Measurements from ENCODE around the gene MCL1.
"Not testable (repeated sequence)": the region's sequence is repeated elsewhere in the genome, so short reads cannot be mapped to it uniquely, and the experiment has no call there.

Gene MCL1

DNA sequence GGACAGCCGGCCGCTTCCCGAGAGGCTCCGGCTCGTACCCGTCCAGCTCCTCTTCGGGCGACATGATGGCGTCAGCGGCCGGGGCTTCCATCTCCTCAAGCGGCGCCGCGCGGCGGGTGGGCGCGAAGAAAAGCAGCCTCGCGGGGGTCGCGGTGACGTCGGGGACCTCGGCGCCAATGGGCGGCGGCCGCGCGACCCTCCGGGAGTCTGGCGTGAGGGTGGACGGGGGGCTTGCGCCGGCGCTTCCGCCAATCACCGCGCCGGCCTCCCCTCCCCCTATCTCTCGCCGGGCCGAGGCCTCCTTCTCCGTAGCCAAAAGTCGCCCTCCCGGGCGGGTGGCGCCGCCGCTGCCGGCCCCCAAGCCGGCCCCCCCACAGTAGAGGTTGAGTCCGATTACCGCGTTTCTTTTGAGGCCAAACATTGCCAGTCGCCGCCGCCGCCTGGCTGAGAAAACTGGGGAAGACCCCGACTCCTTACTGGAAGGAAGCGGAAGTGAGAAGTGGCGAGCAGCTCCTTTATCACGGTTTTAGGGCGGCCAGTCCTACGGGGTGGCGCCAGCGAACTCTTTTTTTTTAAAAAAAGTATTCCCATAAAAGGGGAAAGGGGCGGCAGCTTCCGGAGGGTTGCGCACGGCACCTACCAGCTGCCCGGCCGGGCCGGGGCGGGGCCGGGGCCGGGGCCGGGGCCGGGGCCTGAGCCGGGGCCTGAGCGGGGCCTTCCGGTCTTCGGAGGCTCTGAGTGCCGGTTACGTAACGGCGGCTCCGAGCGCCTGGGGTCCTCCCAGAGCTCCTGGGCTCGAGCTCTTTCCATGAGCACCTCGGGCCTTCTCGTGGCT, at the start of gene MCL1:
TSS of gene MCL1 (minus strand) at position 501 of the 835 bp plus-strand sequence. CDS start at position 421, 80 bp downstream.
- H3K4me3 ChIP-seq (ENCODE audit: low read length): peak within 1 kb of the TSS; percentile 98
- H3K27me3 ChIP-seq (ENCODE audit: insufficient read depth, low read length): no peaks in the 10 kb centered on the region
- H3K4me1 ChIP-seq (ENCODE audit: insufficient read depth, low read length): peaks cover 25% of the 10 kb centered on the region; the same call in 1 of the 2 replicates
- no peaks in the 10 kb centered on the region; the same call in 1 of the 2 replicates for H3K9me3 ChIP-seq (ENCODE audit: insufficient read depth, low read depth, low read length)
- peak within 1 kb of the TSS; percentile 99 for H3K9ac ChIP-seq (ENCODE audit: low read depth, low read length)
- peak within 1 kb of the TSS; percentile 98 for H3K27ac ChIP-seq (ENCODE audit: low read length)
- peaks cover 46% of the 10 kb centered on the region for H3K36me3 ChIP-seq (ENCODE audit: insufficient read depth, low read depth, low read length)

DNA sequence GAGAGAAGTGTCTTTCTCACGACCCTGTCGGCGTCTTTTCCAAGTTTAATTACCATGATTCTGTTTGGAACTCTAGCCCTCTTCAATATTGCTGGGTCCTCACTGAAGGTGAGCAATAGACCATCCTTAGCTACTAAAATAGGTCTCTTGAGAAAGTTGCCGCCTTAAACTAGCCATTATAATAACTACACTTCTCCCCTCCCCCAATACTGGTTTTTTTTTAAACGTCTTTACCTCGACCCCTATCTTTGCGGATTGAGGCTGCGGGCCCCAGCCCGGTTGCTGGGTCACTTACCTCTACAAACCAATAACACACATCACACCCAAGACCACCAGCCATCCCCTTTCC, 49.3 kb upstream of the MCL1 start:
- Histone ChIP-seq H3K4me3 (ENCODE audit: low read length) (peak overlapping the region; percentile 93), H3K27ac (ENCODE audit: low read length) (peak overlapping the region; percentile 55), H3K9ac (ENCODE audit: low read depth, low read length) (peak overlapping the region; percentile 93), H3K4me1 (ENCODE audit: insufficient read depth, low read length) (peaks cover 4% of the 10 kb centered on the region; the same call in 1 of the 2 replicates), H3K36me3 (ENCODE audit: insufficient read depth, low read depth, low read length) (peaks cover 44% of the 10 kb centered on the region), H3K27me3 (ENCODE audit: insufficient read depth, low read length) (no peaks in the 10 kb centered on the region), H3K9me3 (ENCODE audit: insufficient read depth, low read depth, low read length) (no peaks in the 10 kb centered on the region)

DNA sequence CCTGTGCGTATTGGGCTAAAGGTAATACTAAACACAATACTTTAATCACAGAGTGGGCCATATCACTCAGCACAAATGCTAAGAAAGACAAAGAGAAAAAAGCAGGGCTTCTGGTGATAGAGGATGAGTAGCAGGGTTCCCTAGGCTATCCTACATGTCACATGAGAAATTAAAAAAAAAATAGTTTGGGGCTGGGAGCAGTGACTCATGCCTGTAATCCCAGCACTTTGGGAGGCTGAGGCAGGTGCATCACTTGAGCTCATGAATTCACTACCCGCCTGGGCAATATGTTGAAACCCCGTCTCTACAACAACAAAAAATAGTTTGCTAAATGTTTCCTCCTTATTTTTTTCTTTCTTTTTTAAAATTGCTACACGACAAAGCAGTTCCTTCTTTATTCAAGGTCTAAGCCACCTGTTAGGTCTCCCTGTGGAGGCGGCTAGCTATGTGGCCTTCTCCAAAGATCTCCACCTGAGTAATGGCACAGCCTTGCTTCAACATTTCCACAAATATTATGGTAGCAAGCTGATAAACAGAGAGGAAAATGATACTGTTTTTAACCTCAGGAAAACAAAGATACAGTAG, 48.5 kb upstream of the MCL1 start:
- Histone ChIP-seq H3K9ac (ENCODE audit: low read depth, low read length) (peak overlapping the region; percentile 93), H3K4me1 (ENCODE audit: insufficient read depth, low read length) (peaks cover 4% of the 10 kb centered on the region; the same call in 1 of the 2 replicates), H3K27me3 (ENCODE audit: insufficient read depth, low read length) (no peaks in the 10 kb centered on the region), H3K9me3 (ENCODE audit: insufficient read depth, low read depth, low read length) (no peaks in the 10 kb centered on the region), H3K27ac (ENCODE audit: low read length) (peak overlapping the region; percentile 55), H3K4me3 (ENCODE audit: low read length) (peak overlapping the region; percentile 93), H3K36me3 (ENCODE audit: insufficient read depth, low read depth, low read length) (peaks cover 51% of the 10 kb centered on the region)

DNA sequence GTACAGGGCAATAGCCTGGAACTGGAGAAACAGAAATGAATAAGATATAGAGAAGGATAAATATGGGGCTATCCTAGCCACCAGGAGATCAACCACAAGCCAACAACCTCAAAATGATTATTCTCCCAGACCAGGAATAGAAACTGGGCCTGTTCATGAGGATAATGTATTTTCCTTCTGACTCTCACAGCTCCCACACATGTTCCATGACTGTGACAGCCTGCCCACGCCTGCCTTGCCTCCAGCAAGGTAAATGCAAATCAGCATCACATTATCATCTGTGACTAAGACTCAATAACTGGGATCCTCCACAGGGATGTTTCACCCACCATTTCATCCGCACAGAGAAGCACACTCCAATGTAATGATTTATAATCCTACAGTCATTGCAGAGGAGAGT, 46.7 kb upstream of the MCL1 start:
- no peak overlapping the region for H3K4me3 ChIP-seq (ENCODE audit: low read length)
- no peak overlapping the region for H3K27ac ChIP-seq (ENCODE audit: low read length)
- no peaks in the 10 kb centered on the region for H3K9me3 ChIP-seq (ENCODE audit: insufficient read depth, low read depth, low read length)
- peaks cover 4% of the 10 kb centered on the region; the same call in 1 of the 2 replicates for H3K4me1 ChIP-seq (ENCODE audit: insufficient read depth, low read length)
- H3K36me3 ChIP-seq (ENCODE audit: insufficient read depth, low read depth, low read length): peaks cover 68% of the 10 kb centered on the region
- H3K27me3 ChIP-seq (ENCODE audit: insufficient read depth, low read length): no peaks in the 10 kb centered on the region
- H3K9ac ChIP-seq (ENCODE audit: low read depth, low read length): no peak overlapping the region

DNA sequence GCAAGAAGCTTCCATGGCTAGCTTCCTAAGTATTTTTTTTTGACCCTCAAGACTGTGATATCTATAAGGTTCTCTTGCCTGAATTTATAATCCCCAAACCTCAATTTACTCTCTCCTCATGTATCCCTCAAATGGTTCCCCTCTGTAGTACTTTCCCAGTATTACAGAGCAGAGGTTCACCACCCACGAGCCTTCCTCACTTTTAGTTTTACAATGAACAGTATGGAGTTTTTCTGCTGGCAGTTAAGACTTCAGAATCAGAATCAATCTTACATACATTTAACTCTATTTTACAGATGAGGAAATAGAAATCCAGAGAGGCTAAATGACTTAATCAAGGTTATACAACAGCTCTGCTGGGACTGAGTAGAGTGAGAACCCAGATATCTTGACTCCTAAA, 45.1 kb upstream of the MCL1 start:
- not testable (repeated sequence) for H3K4me3 ChIP-seq (ENCODE audit: low read length); H3K27me3 ChIP-seq (ENCODE audit: insufficient read depth, low read length); H3K9me3 ChIP-seq (ENCODE audit: insufficient read depth, low read depth, low read length); H3K27ac ChIP-seq (ENCODE audit: low read length); H3K4me1 ChIP-seq (ENCODE audit: insufficient read depth, low read length); H3K9ac ChIP-seq (ENCODE audit: low read depth, low read length)
- peaks cover 84% of the 10 kb centered on the region for H3K36me3 ChIP-seq (ENCODE audit: insufficient read depth, low read depth, low read length)

DNA sequence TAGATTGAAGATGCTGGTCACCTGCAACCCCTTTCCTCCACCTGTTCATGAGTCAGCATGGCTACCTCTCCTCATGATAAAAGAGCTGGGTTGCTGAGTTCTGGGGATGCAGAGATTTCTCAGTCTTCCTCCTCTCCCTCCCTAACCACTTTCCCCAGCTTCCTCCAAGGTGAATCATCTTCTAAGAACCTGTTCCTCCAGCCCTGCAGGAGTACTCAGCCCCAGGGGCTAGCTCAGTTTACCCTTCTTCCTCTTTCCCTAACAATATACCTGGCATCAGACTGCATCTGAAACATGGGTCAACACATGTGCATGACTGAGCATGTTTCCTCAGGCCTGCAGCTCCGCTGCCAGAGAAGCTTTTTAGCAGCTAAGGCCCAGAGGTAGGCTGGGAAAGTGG, 44.7 kb upstream of the MCL1 start:
- H3K4me1 ChIP-seq (ENCODE audit: insufficient read depth, low read length); H3K27ac ChIP-seq (ENCODE audit: low read length); H3K9ac ChIP-seq (ENCODE audit: low read depth, low read length); H3K9me3 ChIP-seq (ENCODE audit: insufficient read depth, low read depth, low read length); H3K4me3 ChIP-seq (ENCODE audit: low read length); H3K27me3 ChIP-seq (ENCODE audit: insufficient read depth, low read length): not testable (repeated sequence)
- H3K36me3 ChIP-seq (ENCODE audit: insufficient read depth, low read depth, low read length): peaks cover 88% of the 10 kb centered on the region

DNA sequence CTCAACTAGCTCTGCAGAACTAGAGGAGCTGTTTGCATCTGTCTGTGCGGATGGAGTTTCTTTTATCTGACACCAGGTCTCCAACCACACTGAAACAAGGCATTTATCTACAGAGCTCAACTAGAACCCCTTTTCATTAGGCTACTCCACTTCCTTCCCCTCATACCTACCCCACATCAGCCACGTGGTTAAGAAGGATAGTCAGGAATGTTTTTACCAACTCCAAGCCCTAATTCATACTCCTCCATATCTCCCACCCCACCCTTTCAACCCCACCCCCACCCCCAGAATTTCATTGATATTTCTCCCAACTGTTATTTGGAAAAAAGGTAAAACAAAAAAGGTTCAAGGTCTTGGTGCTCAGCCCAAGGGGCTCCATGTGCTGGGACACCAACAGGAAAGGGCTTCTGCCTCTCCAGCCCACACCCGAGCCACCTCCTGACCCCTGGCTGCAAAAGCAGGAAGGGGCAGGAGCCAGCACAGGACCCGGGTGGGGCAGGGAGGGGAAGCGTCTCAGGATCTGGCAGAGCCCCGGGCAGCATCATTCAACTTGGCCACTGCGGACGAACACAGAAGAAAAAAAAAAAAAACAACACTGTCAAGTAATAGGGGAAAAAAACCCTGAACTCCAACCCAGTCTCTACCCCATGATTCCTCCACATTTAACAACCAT, 43.0 kb upstream of the MCL1 start:
- no peak overlapping the region for H3K4me3 ChIP-seq (ENCODE audit: low read length)
- H3K9me3 ChIP-seq (ENCODE audit: insufficient read depth, low read depth, low read length): no peaks in the 10 kb centered on the region
- H3K9ac ChIP-seq (ENCODE audit: low read depth, low read length): no peak overlapping the region
- no peak overlapping the region for H3K27ac ChIP-seq (ENCODE audit: low read length)
- H3K36me3 ChIP-seq (ENCODE audit: insufficient read depth, low read depth, low read length): peaks cover 97% of the 10 kb centered on the region
- no peaks in the 10 kb centered on the region for H3K27me3 ChIP-seq (ENCODE audit: insufficient read depth, low read length)
- no peaks in the 10 kb centered on the region for H3K4me1 ChIP-seq (ENCODE audit: insufficient read depth, low read length)

DNA sequence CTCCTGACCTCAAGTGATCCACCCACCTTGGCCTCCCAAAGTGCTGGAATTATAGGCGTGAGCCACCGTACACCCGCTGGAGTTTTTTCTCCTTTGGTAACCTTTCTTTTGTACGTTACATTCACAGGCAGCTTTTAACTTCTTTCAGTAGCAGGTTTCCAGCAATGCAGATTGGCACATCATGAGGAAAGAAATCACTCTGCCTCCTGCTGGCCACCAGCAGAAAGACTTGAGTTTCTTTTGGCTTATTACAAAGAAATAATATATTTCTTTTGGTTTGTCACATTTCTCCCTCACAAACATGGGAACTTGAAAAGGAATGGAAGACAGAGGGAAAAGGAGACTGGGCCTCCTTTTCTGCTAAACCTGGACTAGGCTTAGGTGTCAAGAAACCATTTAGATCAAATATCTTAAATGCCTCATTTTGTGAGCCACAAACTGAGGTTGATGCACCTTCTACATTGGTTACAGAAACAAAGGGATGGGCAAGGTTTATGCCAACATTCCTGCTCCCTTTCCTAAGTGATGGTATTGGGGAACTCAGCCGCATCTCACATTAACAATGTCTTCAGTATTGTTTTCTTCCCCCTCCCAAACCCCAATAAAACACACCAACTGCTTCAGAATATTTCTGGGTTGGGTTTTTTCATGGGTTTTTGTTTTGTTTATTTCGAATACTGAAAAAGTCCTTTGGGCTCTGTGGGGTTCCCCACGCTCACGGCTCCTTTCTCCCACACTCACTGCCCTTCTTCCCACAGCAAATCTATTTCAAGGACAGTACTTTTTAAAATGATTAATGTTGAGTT, 42.3 kb upstream of the MCL1 start:
- Histone ChIP-seq H3K4me1 (ENCODE audit: insufficient read depth, low read length) (no peaks in the 10 kb centered on the region), H3K27ac (ENCODE audit: low read length) (no peak overlapping the region), H3K36me3 (ENCODE audit: insufficient read depth, low read depth, low read length) (peaks cover 97% of the 10 kb centered on the region), H3K9ac (ENCODE audit: low read depth, low read length) (no peak overlapping the region), H3K9me3 (ENCODE audit: insufficient read depth, low read depth, low read length) (no peaks in the 10 kb centered on the region), H3K4me3 (ENCODE audit: low read length) (no peak overlapping the region), H3K27me3 (ENCODE audit: insufficient read depth, low read length) (no peaks in the 10 kb centered on the region)

DNA sequence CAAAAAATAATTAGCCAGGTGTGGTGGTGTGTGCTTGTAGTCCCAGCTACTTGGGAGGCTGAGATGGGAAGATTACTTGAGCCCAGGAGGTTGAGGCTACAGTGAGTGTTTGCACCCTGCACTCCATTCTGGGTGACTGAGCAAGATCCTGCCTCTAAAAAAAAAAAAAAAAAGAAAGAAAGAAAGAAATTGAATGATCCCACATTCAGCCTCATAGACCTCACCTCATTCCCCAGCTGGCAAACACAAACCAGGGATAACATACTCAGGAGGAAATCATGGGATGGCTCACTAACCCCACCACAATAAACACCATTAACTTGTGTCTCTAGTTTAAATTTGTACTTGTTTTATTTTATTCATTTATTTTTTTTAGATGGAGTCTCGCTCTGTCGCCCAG, 41.5 kb upstream of the MCL1 start:
- no peaks in the 10 kb centered on the region for H3K4me1 ChIP-seq (ENCODE audit: insufficient read depth, low read length)
- H3K27ac ChIP-seq (ENCODE audit: low read length): no peak overlapping the region
- no peak overlapping the region for H3K4me3 ChIP-seq (ENCODE audit: low read length)
- peaks cover 97% of the 10 kb centered on the region for H3K36me3 ChIP-seq (ENCODE audit: insufficient read depth, low read depth, low read length)
- H3K9ac ChIP-seq (ENCODE audit: low read depth, low read length): no peak overlapping the region
- no peaks in the 10 kb centered on the region for H3K9me3 ChIP-seq (ENCODE audit: insufficient read depth, low read depth, low read length)
- H3K27me3 ChIP-seq (ENCODE audit: insufficient read depth, low read length): no peaks in the 10 kb centered on the region

DNA sequence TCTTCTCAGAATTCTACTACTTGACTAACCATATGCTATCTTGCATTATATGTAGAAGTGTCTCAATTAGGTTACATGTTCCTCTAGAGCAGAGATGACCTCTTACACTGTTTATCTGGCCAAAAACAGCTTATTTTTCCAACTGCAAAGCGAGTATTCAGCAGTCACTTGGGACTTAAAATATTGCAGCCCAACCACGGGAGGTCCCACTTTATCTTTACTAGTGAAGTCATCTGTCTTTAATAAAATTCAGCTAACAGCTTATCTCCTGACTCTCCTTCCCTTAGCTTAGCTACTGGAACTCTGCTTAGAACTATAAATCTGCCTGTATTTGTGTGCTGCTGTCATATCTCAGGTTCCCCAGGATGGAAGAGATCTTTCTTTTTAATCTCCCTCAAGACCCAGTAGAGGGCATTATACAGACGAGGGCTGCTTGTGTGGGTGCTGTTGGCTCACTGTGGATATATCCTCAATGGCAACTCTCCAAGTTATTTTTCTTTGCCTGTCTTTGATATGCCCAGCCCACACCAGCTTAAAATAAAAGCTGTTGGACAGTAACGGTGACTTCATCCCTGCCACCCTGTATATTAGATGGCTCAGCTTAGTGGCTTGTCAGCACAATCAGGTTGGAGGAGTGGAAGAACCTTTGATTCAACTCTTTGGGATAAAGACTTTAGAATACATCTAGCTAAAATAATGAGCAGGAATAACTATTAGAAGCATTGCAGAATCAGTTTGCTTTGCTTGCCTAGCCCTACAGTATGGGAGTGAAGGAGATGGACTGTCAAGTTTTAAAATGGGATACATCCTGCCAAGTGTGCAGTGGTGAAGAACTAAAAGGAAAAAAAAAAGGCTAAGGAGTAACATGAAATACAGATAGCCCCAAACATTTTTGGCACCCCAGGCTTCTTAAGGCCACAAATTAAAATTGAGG, 40.4 kb upstream of the MCL1 start:
- Histone ChIP-seq H3K27me3 (ENCODE audit: insufficient read depth, low read length) (no peaks in the 10 kb centered on the region), H3K9ac (ENCODE audit: low read depth, low read length) (no peak overlapping the region), H3K9me3 (ENCODE audit: insufficient read depth, low read depth, low read length) (no peaks in the 10 kb centered on the region), H3K27ac (ENCODE audit: low read length) (no peak overlapping the region), H3K36me3 (ENCODE audit: insufficient read depth, low read depth, low read length) (peaks cover 96% of the 10 kb centered on the region), H3K4me1 (ENCODE audit: insufficient read depth, low read length) (no peaks in the 10 kb centered on the region), H3K4me3 (ENCODE audit: low read length) (no peak overlapping the region)

Measured in iPS-20b (cell line).